ENCODE measurements around the gene SLC6A6. TPM values are rescaled to one million over a fixed set of nuclear protein-coding genes. Genes with fewer than 3 reads are reported as not detected.

The SLC6A6 gene
- 81.0 to 110 TPM (median 101 TPM) in 5 replicates for total RNA-seq (2022; extraction: Qiagen RNA extraction)

DNA sequence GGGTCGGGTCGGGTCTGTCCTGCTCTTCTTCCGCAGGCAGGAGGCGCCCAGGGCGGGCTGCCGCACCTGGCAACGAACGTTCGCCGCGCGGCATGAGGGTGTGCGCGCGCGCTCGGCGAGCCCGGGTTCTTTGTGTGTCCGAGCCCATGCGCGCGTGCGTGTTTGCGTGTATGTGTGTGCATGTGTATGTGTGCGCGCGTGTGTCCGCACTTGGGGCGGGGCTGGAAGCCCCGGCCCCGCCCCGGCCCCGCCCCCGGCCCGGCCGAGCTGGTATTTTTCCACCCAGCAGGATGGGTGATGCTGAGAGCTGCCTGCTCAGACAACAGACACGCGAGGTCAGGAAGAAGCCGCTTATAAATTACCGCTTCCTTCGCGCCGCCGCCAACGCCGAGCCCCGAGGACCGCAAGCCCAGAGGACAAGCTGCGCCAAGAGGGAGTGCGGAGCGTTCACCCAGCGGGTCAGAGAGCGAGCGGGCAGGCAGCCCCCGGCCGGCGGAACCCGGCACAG, at the start of gene SLC6A6:
TSS of gene SLC6A6 (plus strand) at position 303 of the 508 bp plus-strand sequence. CDS start 41,029 bp downstream, outside the sequence.

Other genes starting within 250 kb of the SLC6A6 start
- 29.0 to 35.7 TPM (median 33.1 TPM) in 5 replicates for gene XPC, start 224.0 kb upstream of the SLC6A6 start, total RNA-seq (2022; extraction: Qiagen RNA extraction)
- 19.7 to 28.3 TPM (median 22.3 TPM) in 5 replicates for gene LSM3, start 223.8 kb upstream of the SLC6A6 start, total RNA-seq (2022; extraction: Qiagen RNA extraction)
- gene GRIP2, start 137.7 kb downstream of the SLC6A6 start, total RNA-seq (2022; extraction: Qiagen RNA extraction): 0.55 to 1.6 TPM (median 1.2 TPM) in 5 replicates
- 12.1 to 17.0 TPM (median 13.2 TPM) in 5 replicates for gene CCDC174, start 249.2 kb downstream of the SLC6A6 start, total RNA-seq (2022; extraction: Qiagen RNA extraction)

Measured in A549 treated with dexamethasone at 1 μM for 4 hours (cell line).